Measurements from ENCODE around the gene ROR2.

Gene ROR2

DNA sequence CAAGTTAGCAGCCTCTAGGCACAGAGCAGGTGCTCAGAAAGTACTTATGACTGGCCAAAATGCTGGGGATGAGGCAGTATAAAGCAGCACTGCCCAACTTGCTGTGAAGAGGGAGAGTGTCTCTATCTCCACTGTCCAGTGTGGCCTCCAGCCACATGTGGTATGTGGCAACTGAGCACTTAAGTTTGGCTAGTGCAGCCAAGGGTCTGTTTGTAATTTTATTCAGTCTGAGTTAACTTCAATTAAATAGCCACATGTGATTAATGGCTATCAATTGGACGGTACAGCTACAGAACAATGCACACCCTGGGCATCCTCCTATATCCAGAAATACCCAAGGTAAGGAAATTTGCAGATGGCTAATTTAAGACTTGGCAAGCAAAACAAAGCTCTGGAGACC, 26.9 kb downstream of the ROR2 start:
- Histone ChIP-seq H3K4me1 (ENCODE audit: control insufficient read depth, insufficient read depth, low read length) (peaks cover 3% of the 10 kb centered on the region), H3K9me3 (ENCODE audit: control insufficient read depth, insufficient read depth, low read length) (no peaks in the 10 kb centered on the region), H3K36me3 (ENCODE audit: control insufficient read depth, insufficient read depth, low read length) (no peaks in the 10 kb centered on the region), H3K4me3 (ENCODE audit: low read length) (no peak overlapping the region), H3K27me3 (ENCODE audit: control insufficient read depth, insufficient read depth, low read length) (no peaks in the 10 kb centered on the region; the same call in none of the 2 replicates), H3K27ac (ENCODE audit: low read length) (no peak overlapping the region)
- WGBS (ENCODE audit: insufficient coverage, insufficient read length): no CpG with 5 or more reads among the region's 1 CpG
- no peak for DNase-seq (ENCODE audit: low read depth, low spot score)

DNA sequence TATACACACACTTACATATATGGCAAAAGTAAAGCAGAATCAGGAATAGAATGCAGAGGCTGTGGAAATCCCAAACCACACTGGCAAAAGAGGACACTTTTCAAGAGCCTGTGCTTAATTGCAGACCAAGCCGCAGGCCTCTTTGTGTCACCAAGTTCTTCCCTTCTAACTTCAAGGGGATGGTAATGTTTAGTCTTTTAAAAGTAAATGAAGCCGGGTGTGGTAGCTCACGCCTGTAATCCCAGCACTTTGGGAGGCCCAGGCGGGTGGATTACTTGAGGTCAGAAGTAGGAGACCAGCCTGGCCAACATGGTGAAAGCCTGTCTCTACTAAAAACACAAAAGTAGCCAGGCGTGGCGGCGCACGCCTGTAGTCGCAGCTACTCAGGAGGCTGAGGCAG, 28.7 kb downstream of the ROR2 start:
- no peak for DNase-seq (ENCODE audit: low read depth, low spot score)
- no peaks in the 10 kb centered on the region for H3K9me3 ChIP-seq (ENCODE audit: control insufficient read depth, insufficient read depth, low read length)
- H3K27me3 ChIP-seq (ENCODE audit: control insufficient read depth, insufficient read depth, low read length): no peaks in the 10 kb centered on the region; the same call in none of the 2 replicates
- H3K36me3 ChIP-seq (ENCODE audit: control insufficient read depth, insufficient read depth, low read length): no peaks in the 10 kb centered on the region
- H3K4me1 ChIP-seq (ENCODE audit: control insufficient read depth, insufficient read depth, low read length): peaks cover 3% of the 10 kb centered on the region
- no peak overlapping the region for H3K27ac ChIP-seq (ENCODE audit: low read length)
- H3K4me3 ChIP-seq (ENCODE audit: low read length): no peak overlapping the region
- no CpG with 5 or more reads among the region's 9 CpGs for WGBS (ENCODE audit: insufficient coverage, insufficient read length)

DNA sequence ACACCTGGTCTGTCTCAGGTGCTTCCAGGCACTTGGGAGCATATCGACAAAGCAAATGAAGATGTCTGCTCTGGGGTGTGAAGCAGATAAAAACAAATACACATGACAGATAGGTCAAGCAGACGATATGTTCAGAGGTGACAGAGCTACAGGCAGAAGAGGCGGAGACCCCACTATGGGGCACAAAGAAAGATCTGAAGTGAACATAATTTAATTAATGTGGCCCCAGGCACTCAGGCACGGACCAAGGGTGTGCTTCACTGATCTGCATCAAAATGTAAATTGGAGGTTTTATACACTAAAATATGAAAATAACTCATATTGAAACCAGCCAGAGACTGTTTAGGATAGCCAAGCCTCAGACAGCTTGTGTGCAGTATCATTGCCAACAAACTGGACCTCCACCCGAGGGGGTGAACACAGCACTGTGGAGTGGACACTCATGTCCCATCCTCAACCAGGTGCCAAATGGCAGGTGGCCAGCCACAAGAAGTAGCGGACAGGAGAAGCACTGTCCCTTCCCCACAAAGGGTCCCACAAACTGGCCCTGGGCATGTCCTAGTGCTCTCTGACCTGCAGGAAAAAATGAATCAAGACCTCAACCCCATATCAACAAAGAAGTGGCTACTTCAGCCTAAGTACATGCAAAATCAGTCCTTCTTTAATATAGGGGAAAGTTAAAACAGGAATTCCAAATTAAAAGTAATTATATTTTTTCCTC, 29.2 kb downstream of the ROR2 start:
- no peak for DNase-seq (ENCODE audit: low read depth, low spot score)
- H3K9me3 ChIP-seq (ENCODE audit: control insufficient read depth, insufficient read depth, low read length): no peaks in the 10 kb centered on the region
- peaks cover 3% of the 10 kb centered on the region for H3K4me1 ChIP-seq (ENCODE audit: control insufficient read depth, insufficient read depth, low read length)
- H3K27ac ChIP-seq (ENCODE audit: low read length): no peak overlapping the region
- H3K4me3 ChIP-seq (ENCODE audit: low read length): no peak overlapping the region
- H3K27me3 ChIP-seq (ENCODE audit: control insufficient read depth, insufficient read depth, low read length): no peaks in the 10 kb centered on the region; the same call in none of the 2 replicates
- no CpG with 5 or more reads among the region's 6 CpGs for WGBS (ENCODE audit: insufficient coverage, insufficient read length)
- H3K36me3 ChIP-seq (ENCODE audit: control insufficient read depth, insufficient read depth, low read length): no peaks in the 10 kb centered on the region

DNA sequence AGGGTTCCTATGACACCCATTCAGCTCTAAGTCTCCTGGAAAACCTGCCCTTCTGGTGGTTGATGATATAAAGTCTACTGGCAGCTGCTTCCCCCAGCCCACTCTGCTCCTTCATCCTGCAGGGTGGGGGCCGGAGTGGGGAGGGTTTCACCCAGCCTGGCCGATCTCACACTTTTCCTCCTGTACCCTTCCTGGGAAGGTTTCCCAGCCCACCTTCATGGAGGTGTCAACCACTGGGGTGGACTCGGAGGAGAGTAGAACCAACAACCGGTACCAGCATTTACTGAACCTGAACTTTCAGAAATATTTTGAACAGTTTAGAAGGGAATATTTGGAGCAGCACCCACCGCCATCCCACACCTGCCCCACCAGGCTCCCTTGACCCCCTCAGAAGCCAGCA, 30.4 kb downstream of the ROR2 start:
- Histone ChIP-seq H3K27me3 (ENCODE audit: control insufficient read depth, insufficient read depth, low read length) (no peaks in the 10 kb centered on the region; the same call in none of the 2 replicates), H3K4me1 (ENCODE audit: control insufficient read depth, insufficient read depth, low read length) (peaks cover 3% of the 10 kb centered on the region), H3K27ac (ENCODE audit: low read length) (no peak overlapping the region), H3K36me3 (ENCODE audit: control insufficient read depth, insufficient read depth, low read length) (no peaks in the 10 kb centered on the region), H3K9me3 (ENCODE audit: control insufficient read depth, insufficient read depth, low read length) (no peaks in the 10 kb centered on the region), H3K4me3 (ENCODE audit: low read length) (no peak overlapping the region)
- no peak for DNase-seq (ENCODE audit: low read depth, low spot score)
- no CpG with 5 or more reads among the region's 5 CpGs for WGBS (ENCODE audit: insufficient coverage, insufficient read length)

DNA sequence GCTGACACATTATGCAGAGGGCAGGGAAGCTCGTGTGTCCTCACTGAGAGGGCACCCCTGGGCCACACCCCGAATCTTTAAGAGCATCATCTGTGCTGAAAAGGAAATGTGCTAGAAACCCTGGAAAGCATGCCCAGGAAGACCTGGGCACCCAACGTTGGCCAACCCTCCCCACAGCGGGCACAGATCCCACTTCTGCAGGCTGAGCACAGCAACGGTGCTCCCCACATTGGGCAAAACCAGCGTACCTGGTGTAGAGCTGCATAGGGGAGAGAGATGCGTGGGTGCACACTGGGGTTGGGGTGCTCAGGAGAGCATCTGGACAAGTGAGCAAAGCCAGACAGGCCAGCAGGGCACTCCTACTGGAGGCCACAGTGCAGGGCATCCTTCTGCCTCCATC, 32.6 kb downstream of the ROR2 start:
- DNase-seq (ENCODE audit: low read depth, low spot score): no peak
- no peak overlapping the region for H3K4me3 ChIP-seq (ENCODE audit: low read length)
- no peaks in the 10 kb centered on the region for H3K36me3 ChIP-seq (ENCODE audit: control insufficient read depth, insufficient read depth, low read length)
- no peaks in the 10 kb centered on the region; the same call in none of the 2 replicates for H3K27me3 ChIP-seq (ENCODE audit: control insufficient read depth, insufficient read depth, low read length)
- H3K4me1 ChIP-seq (ENCODE audit: control insufficient read depth, insufficient read depth, low read length): peaks cover 3% of the 10 kb centered on the region
- no peak overlapping the region for H3K27ac ChIP-seq (ENCODE audit: low read length)
- H3K9me3 ChIP-seq (ENCODE audit: control insufficient read depth, insufficient read depth, low read length): no peaks in the 10 kb centered on the region
- WGBS (ENCODE audit: insufficient coverage, insufficient read length): no CpG with 5 or more reads among the region's 7 CpGs

DNA sequence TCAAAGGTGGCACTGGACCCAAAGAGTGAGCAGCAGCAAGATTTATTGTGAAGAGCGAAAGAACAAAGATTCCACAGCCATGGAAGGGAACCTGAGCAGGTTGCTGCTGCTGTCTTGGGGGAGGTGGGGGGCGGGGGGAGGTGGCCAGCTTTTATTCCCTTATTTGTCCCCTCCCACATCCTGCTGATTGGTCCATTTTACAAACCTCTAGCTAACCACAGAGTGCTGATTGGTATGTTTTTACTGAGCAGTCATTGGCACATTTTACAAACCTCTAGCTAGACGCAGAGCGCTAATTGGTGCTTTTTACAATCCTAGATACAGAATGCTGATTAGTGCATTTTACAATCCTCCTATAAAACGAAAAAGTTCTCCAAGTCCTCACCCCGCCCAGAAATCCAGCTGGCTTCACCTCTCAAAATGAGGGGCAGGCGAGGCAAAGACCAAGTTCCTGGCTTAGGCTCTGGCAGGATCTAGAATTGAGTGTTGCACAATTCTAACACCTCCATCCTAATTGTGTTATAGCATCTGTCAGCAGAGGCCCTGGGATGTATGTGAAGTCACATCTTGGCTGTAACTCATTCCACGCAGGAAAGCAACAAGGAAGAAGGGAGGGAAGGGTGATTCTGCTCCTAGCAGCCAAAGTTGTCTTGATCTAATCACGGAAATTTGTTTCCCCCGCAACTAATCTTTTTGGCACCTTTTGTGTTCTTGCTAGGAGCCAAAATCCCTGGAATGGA, 34.3 kb downstream of the ROR2 start:
- Histone ChIP-seq H3K4me1 (ENCODE audit: control insufficient read depth, insufficient read depth, low read length) (no peaks in the 10 kb centered on the region), H3K9me3 (ENCODE audit: control insufficient read depth, insufficient read depth, low read length) (no peaks in the 10 kb centered on the region), H3K27me3 (ENCODE audit: control insufficient read depth, insufficient read depth, low read length) (no peaks in the 10 kb centered on the region; the same call in none of the 2 replicates), H3K36me3 (ENCODE audit: control insufficient read depth, insufficient read depth, low read length) (no peaks in the 10 kb centered on the region), H3K4me3 (ENCODE audit: low read length) (no peak overlapping the region), H3K27ac (ENCODE audit: low read length) (no peak overlapping the region)
- DNase-seq (ENCODE audit: low read depth, low spot score): no peak
- no CpG with 5 or more reads among the region's 10 CpGs for WGBS (ENCODE audit: insufficient coverage, insufficient read length)

DNA sequence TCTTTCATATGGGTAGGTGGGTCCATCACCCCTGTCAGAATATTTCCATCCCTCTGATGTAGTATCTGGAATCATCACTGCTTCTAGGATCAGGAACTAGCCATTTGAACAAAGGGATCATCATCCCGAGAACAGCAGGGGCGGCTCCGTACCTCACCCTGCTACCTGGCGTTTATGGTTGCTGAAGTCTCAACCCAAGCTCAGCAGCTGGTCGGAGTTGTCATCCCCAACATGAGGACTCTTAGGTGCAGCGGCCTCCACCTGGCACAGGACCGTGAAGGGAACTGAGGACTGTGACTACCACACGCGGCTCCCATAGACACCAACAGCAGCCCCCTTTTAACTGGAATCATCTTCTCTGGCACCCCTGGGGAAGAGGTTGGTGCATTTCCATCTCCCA, 35.1 kb downstream of the ROR2 start:
- Histone ChIP-seq H3K9me3 (ENCODE audit: control insufficient read depth, insufficient read depth, low read length) (no peaks in the 10 kb centered on the region), H3K27me3 (ENCODE audit: control insufficient read depth, insufficient read depth, low read length) (no peaks in the 10 kb centered on the region; the same call in 1 of the 2 replicates), H3K4me3 (ENCODE audit: low read length) (no peak overlapping the region), H3K4me1 (ENCODE audit: control insufficient read depth, insufficient read depth, low read length) (no peaks in the 10 kb centered on the region), H3K36me3 (ENCODE audit: control insufficient read depth, insufficient read depth, low read length) (no peaks in the 10 kb centered on the region), H3K27ac (ENCODE audit: low read length) (no peak overlapping the region)
- no peak for DNase-seq (ENCODE audit: low read depth, low spot score)
- whole genome bisulfite sequencing (ENCODE audit: insufficient coverage, insufficient read length): no CpG with 5 or more reads among the region's 9 CpGs

DNA sequence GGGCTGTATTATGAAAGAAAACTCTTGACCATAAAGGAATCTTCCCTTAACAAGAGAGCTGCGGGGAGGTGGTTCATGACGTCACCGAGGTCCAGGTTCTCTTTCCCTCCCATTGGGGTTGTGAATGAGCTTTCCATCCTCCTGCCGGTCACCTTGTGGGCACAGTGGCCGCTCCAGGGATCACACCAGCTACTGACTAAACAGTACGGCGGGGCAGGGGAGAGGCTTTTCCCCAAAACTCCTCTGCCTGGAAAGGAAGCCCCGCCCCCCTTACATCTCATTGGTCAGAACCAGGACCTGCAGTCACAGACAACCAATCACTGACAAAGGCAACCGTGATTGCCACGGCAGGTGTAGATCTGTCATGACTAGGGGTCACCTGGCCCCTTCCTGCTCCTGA, 35.6 kb downstream of the ROR2 start:
- H3K4me3 ChIP-seq (ENCODE audit: low read length): no peak overlapping the region
- H3K36me3 ChIP-seq (ENCODE audit: control insufficient read depth, insufficient read depth, low read length): no peaks in the 10 kb centered on the region
- no peaks in the 10 kb centered on the region for H3K4me1 ChIP-seq (ENCODE audit: control insufficient read depth, insufficient read depth, low read length)
- no peaks in the 10 kb centered on the region; the same call in 1 of the 2 replicates for H3K27me3 ChIP-seq (ENCODE audit: control insufficient read depth, insufficient read depth, low read length)
- no peak overlapping the region for H3K27ac ChIP-seq (ENCODE audit: low read length)
- DNase-seq (ENCODE audit: low read depth, low spot score): no peak
- H3K9me3 ChIP-seq (ENCODE audit: control insufficient read depth, insufficient read depth, low read length): no peaks in the 10 kb centered on the region
- no CpG with 5 or more reads among the region's 10 CpGs for WGBS (ENCODE audit: insufficient coverage, insufficient read length)

DNA sequence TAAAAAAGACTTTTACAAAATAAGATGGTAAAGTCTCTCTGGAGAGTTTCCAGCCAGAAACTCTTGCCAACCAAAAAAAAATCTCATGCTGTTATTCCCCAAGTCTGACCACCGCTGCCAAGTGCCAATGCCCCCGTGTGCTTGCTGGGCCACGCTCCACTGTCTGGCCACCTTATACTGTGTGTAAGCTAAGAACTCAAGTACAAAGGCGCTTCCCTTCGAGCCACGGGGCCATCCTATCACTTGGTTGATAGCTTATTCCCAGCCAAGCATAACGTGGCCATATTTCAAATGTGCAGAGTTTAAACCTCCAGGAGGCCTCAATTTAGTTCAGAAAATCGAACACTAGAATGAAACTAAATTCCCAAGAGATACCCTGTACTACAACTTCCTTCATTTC, 36.0 kb downstream of the ROR2 start:
- H3K4me1 ChIP-seq (ENCODE audit: control insufficient read depth, insufficient read depth, low read length): no peaks in the 10 kb centered on the region
- H3K27ac ChIP-seq (ENCODE audit: low read length): no peak overlapping the region
- H3K9me3 ChIP-seq (ENCODE audit: control insufficient read depth, insufficient read depth, low read length): no peaks in the 10 kb centered on the region
- no peaks in the 10 kb centered on the region for H3K36me3 ChIP-seq (ENCODE audit: control insufficient read depth, insufficient read depth, low read length)
- DNase-seq (ENCODE audit: low read depth, low spot score): no peak
- no peak overlapping the region for H3K4me3 ChIP-seq (ENCODE audit: low read length)
- no peaks in the 10 kb centered on the region for H3K27me3 ChIP-seq (ENCODE audit: control insufficient read depth, insufficient read depth, low read length)
- WGBS (ENCODE audit: insufficient coverage, insufficient read length): no CpG with 5 or more reads among the region's 8 CpGs

DNA sequence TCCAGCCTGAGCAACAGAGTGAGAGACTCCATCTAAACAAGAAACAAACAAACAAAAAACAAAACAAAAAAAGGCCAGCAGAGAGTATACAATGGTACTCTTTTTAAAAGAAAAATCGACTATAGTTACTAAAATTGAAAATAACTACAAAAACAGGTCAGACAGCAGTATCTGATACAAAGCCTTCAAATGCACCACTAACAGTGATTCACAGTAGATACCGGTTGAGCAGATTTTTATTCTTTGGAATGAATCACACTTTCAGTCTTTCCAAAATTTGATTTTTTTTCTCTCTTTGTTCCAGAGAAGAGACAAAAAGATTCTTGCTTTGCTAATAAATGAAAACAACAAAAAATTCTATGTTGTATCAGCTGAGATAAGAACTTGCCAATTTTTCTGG, 36.9 kb downstream of the ROR2 start:
- DNase-seq (ENCODE audit: low read depth, low spot score): no peak
- Histone ChIP-seq H3K36me3 (ENCODE audit: control insufficient read depth, insufficient read depth, low read length) (no peaks in the 10 kb centered on the region), H3K27ac (ENCODE audit: low read length) (no peak overlapping the region), H3K9me3 (ENCODE audit: control insufficient read depth, insufficient read depth, low read length) (no peaks in the 10 kb centered on the region), H3K4me3 (ENCODE audit: low read length) (no peak overlapping the region), H3K4me1 (ENCODE audit: control insufficient read depth, insufficient read depth, low read length) (no peaks in the 10 kb centered on the region; the same call in 1 of the 2 replicates), H3K27me3 (ENCODE audit: control insufficient read depth, insufficient read depth, low read length) (no peaks in the 10 kb centered on the region)
- WGBS (ENCODE audit: insufficient coverage, insufficient read length): no CpG with 5 or more reads among the region's 2 CpGs

All from iPS DF 6.9 (cell line).